Measurements from ENCODE around the gene TAF6. TPM values are rescaled to one million over a fixed set of nuclear protein-coding genes. Genes with fewer than 3 reads are reported as not detected.
A peak's percentile ranks its signal among the peaks of the same experiment; 100 is the strongest.

TAF6 gene
- total and polyA plus RNA-seq, 9 of the 15 experiments (the other 6 are each of a cell fraction or from before 2014, with no cell fraction given), result 0.78 to 78.7 (median 21.3) TPM

- 0 out of 2 replicates have a peak, but pooled peaks have one; percentile 55 for TF ChIP-seq SMAD3 (CRISPR knock-in tag; conservative IDR thresholded peaks at IDR 0.05)
- TF ChIP-seq ZNF609 (CRISPR knock-in tag; IDR thresholded peaks at IDR 0.05; ENCODE audit: borderline replicate concordance), result 0 out of 2 replicates have a peak, but pooled peaks have one; percentile 60
- TF ChIP-seq EHMT2 (IDR thresholded peaks at IDR 0.05), result peak; percentile 91
- TF ChIP-seq PREB (CRISPR knock-in tag; IDR thresholded peaks at IDR 0.05), result no peak
- TF ChIP-seq RAD21 (CRISPR knock-in tag; conservative IDR thresholded peaks at IDR 0.05 in 1 of 2, IDR thresholded peaks at IDR 0.05 in 1 of 2), result peak in 1 of 2 experiments; percentile 19; a peak in 1 of 4 replicates
- peak; percentile 65 for TF ChIP-seq EP400 (IDR thresholded peaks at IDR 0.05)
- no peak for TF ChIP-seq ZNF184 (CRISPR knock-in tag; IDR thresholded peaks at IDR 0.05)
Measured at GRCh38 chr7:100167912-100168323, 48.8 kb upstream of the TAF6 start (continued).

Data from K562 (cell line).